ENCODE results near the gene CD274.
A peak's percentile ranks its signal among the peaks of the same experiment; 100 is the strongest.
"Not testable (repeated sequence)": the region's sequence is repeated elsewhere in the genome, so short reads cannot be mapped to it uniquely, and the experiment has no call there.

CD274 gene

GRCh38 chr9:5492965-5493678 lies 42.8 kb downstream of the CD274 start:
- no peak overlapping the region for H3K4me3 ChIP-seq (ENCODE audit: low read depth, low read length)
- no peak for TF ChIP-seq CTCF (IDR thresholded peaks at IDR 0.05; ENCODE audit: borderline replicate concordance, insufficient read depth, low read depth, low read length)

- H3K4me3 ChIP-seq (ENCODE audit: low read depth, low read length) = peak overlapping the region; percentile 33
- TF ChIP-seq CTCF (IDR thresholded peaks at IDR 0.05; ENCODE audit: borderline replicate concordance, insufficient read depth, low read depth, low read length) = no peak
These were observed 43.6 kb downstream of the CD274 start for GRCh38 chr9:5493679-5494511.

- not testable (repeated sequence) for H3K4me3 ChIP-seq (ENCODE audit: low read depth, low read length)
These were observed 44.4 kb downstream of the CD274 start for GRCh38 chr9:5494765-5495164.

- H3K4me3 ChIP-seq (ENCODE audit: low read depth, low read length) = no peak overlapping the region
- no peak for TF ChIP-seq CTCF (IDR thresholded peaks at IDR 0.05; ENCODE audit: borderline replicate concordance, insufficient read depth, low read depth, low read length)
These were observed 48.8 kb downstream of the CD274 start for GRCh38 chr9:5499157-5499556.

- no peak overlapping the region for H3K4me3 ChIP-seq (ENCODE audit: low read depth, low read length)
- TF ChIP-seq CTCF (IDR thresholded peaks at IDR 0.05; ENCODE audit: borderline replicate concordance, insufficient read depth, low read depth, low read length) = no peak
These were observed 49.6 kb downstream of the CD274 start for GRCh38 chr9:5499889-5500398.

- TF ChIP-seq CTCF (IDR thresholded peaks at IDR 0.05; ENCODE audit: borderline replicate concordance, insufficient read depth, low read depth, low read length) = no peak
- H3K4me3 ChIP-seq (ENCODE audit: low read depth, low read length) = no peak overlapping the region
These were observed 50.3 kb downstream of the CD274 start for GRCh38 chr9:5500441-5501235.

- H3K4me3 ChIP-seq (ENCODE audit: low read depth, low read length) = no peak overlapping the region
- no peak for TF ChIP-seq CTCF (IDR thresholded peaks at IDR 0.05; ENCODE audit: borderline replicate concordance, insufficient read depth, low read depth, low read length)
These were observed 52.2 kb downstream of the CD274 start for GRCh38 chr9:5502553-5502952.
